H9 (cell line): Measurements from ENCODE around the gene SLC9A4. TPM values are rescaled to one million over a fixed set of nuclear protein-coding genes. Genes with fewer than 3 reads are reported as not detected.

ENCODE experiments used
- DNase-seq: peaks from one replicate; pipeline ENCODE4 v3.0.0-alpha.2; 2017
- H2AFZ ChIP-seq: one replicate; pipeline ENCODE4 v1.6.1; 2013; ENCODE audit warnings: mild to moderate bottlenecking, low read length, control low read depth, moderate library complexity
- H2AK5ac ChIP-seq: 2 replicates; pipeline ENCODE4 v1.6.1; 2013; ENCODE audit warnings: low read length, control low read depth, mixed read lengths; ENCODE audit not compliant: insufficient read length
- H2BK120ac ChIP-seq: one replicate; pipeline ENCODE4 v1.6.1; 2013; ENCODE audit warnings: low read depth, mild to moderate bottlenecking, low read length, control low read depth, inconsistent platforms; ENCODE audit not compliant: poor library complexity, severe bottlenecking
- H2BK12ac ChIP-seq: 2 replicates; pipeline ENCODE4 v1.6.1; 2013; ENCODE audit warnings: low read length, control low read depth, mixed read lengths, low read depth; ENCODE audit not compliant: insufficient read length
- H2BK15ac ChIP-seq: 2 replicates; pipeline ENCODE4 v1.6.1; 2013; ENCODE audit warnings: low read depth, low read length, control low read depth
- H2BK20ac ChIP-seq: one replicate; pipeline ENCODE4 v1.6.1; 2013; ENCODE audit warnings: low read depth, mild to moderate bottlenecking, low read length, control low read depth, inconsistent platforms; ENCODE audit not compliant: poor library complexity, severe bottlenecking
- H2BK5ac ChIP-seq: 2 replicates; pipeline ENCODE4 v1.6.1; 2013; ENCODE audit warnings: low read length, control low read depth, mixed read lengths; ENCODE audit not compliant: insufficient read length
- H3K14ac ChIP-seq: 2 replicates; pipeline ENCODE4 v1.6.1; 2013; ENCODE audit warnings: low read length, control low read depth; ENCODE audit not compliant: insufficient read depth
- H3K18ac ChIP-seq: 2 replicates; pipeline ENCODE4 v1.6.1; 2013; ENCODE audit warnings: low read depth, mild to moderate bottlenecking, mixed read lengths, low read length, control low read depth; ENCODE audit not compliant: insufficient read length
- H3K23ac ChIP-seq: 2 replicates; pipeline ENCODE4 v1.6.1; 2013; ENCODE audit warnings: low read length, control low read depth, mixed read lengths, low read depth; ENCODE audit not compliant: insufficient read length
- H3K23me2 ChIP-seq: 2 replicates; pipeline ENCODE4 v1.6.1; 2013; ENCODE audit warnings: low read depth, mild to moderate bottlenecking, mixed read lengths, low read length, control low read depth; ENCODE audit not compliant: insufficient read length, poor library complexity, severe bottlenecking
- H3K27ac ChIP-seq: 2 replicates; pipeline ENCODE4 v1.5.1; 2013; ENCODE audit warnings: low read length, control low read depth, mixed read lengths, low read depth; ENCODE audit not compliant: insufficient read length
- H3K27me3 ChIP-seq: 2 replicates; pipeline ENCODE4 v1.6.1; 2013; ENCODE audit warnings: low read length, control low read depth, inconsistent platforms; ENCODE audit not compliant: insufficient read depth
- H3K4ac ChIP-seq: 2 replicates; pipeline ENCODE4 v1.6.1; 2013; ENCODE audit warnings: low read depth, mild to moderate bottlenecking, control low read depth, inconsistent platforms, low read length, moderate library complexity
- H3K4me1 ChIP-seq: 2 replicates; pipeline ENCODE4 v1.6.1; 2013; ENCODE audit warnings: low read length, control low read depth, inconsistent platforms; ENCODE audit not compliant: insufficient read depth
- H3K4me2 ChIP-seq: 2 replicates; pipeline ENCODE4 v1.6.1; 2013; ENCODE audit warnings: low read length, control low read depth, mixed read lengths; ENCODE audit not compliant: insufficient read length, insufficient read depth
- H3K56ac ChIP-seq: 2 replicates; pipeline ENCODE4 v1.6.1; 2013; ENCODE audit warnings: low read depth, mild to moderate bottlenecking, mixed read lengths, low read length, control low read depth; ENCODE audit not compliant: insufficient read length
- H3K79me1 ChIP-seq: 2 replicates; pipeline ENCODE4 v1.6.1; 2013; ENCODE audit warnings: low read depth, mild to moderate bottlenecking, moderate library complexity, low read length, control low read depth, inconsistent platforms; ENCODE audit not compliant: insufficient read depth, poor library complexity, severe bottlenecking
- H3K79me2 ChIP-seq: 2 replicates; pipeline ENCODE4 v1.6.1; 2013; ENCODE audit warnings: low read length, control low read depth, inconsistent platforms; ENCODE audit not compliant: insufficient read depth
- H3K9ac ChIP-seq: 2 replicates; pipeline ENCODE4 v1.6.1; 2013; ENCODE audit warnings: low read length, control low read depth, mixed read lengths; ENCODE audit not compliant: insufficient read length; ENCODE audit errors: extremely low read depth
- H3K9me3 ChIP-seq: one replicate; pipeline ENCODE4 v1.6.1; 2013; ENCODE audit warnings: low read depth, low read length, inconsistent platforms; ENCODE audit not compliant: control insufficient read depth
- H3T11ph ChIP-seq: one replicate; pipeline ENCODE4 v1.6.1; 2013; ENCODE audit warnings: mild to moderate bottlenecking, low read length, control low read depth, inconsistent platforms
- H4K20me1 ChIP-seq: one replicate; pipeline ENCODE4 v1.6.1; 2013; ENCODE audit not compliant: control insufficient read depth, insufficient read length, insufficient read depth
- H4K5ac ChIP-seq: 2 replicates; pipeline ENCODE4 v1.6.1; 2013; ENCODE audit warnings: low read depth, mild to moderate bottlenecking, mixed read lengths, low read length, control low read depth; ENCODE audit not compliant: insufficient read length
- H4K8ac ChIP-seq: replicated peaks from 2 replicates; pipeline ENCODE4 v1.6.1; 2013; ENCODE audit warnings: low read length, control low read depth, mixed read lengths, low read depth; ENCODE audit not compliant: insufficient read length
- H4K91ac ChIP-seq: 2 replicates; pipeline ENCODE4 v1.6.1; 2013; ENCODE audit warnings: low read depth, mild to moderate bottlenecking, moderate library complexity, mixed read lengths, low read length, control low read depth; ENCODE audit not compliant: insufficient read length
- H3K27ac Mint-ChIP-seq, 3 experiments: 2 replicates in 2 of 3; 3 replicates in 1 of 3; pipeline ENCODE4 v1.8.0; 2020 to 2021; ENCODE audit warnings: mixed read lengths in 3 of 3, mild to moderate bottlenecking in 1 of 3, moderate library complexity in 1 of 3
- H3K27me3 Mint-ChIP-seq: 2 replicates; pipeline ENCODE4 v1.8.0; 2021; ENCODE audit warnings: low read depth, mild to moderate bottlenecking, moderate library complexity, mixed read lengths
- H3K36me3 Mint-ChIP-seq, 3 experiments: 2 replicates in 2 of 3; 3 replicates in 1 of 3; pipeline ENCODE4 v1.8.0; 2020 to 2021; ENCODE audit warnings: low read depth in 3 of 3, mixed read lengths in 3 of 3; ENCODE audit not compliant: insufficient read depth in 1 of 3
- H3K4me1 Mint-ChIP-seq, 2 experiments: 2 replicates each; pipeline ENCODE4 v1.8.0; 2020; ENCODE audit warnings: mixed read lengths in 2 of 2
- H3K4me3 Mint-ChIP-seq, 2 experiments: 2 replicates in 1 of 2; 3 replicates in 1 of 2; pipeline ENCODE4 v1.8.0; 2020 to 2021; ENCODE audit warnings: mild to moderate bottlenecking in 2 of 2, mixed read lengths in 2 of 2, moderate library complexity in 1 of 2
- H3K9me3 Mint-ChIP-seq, 2 experiments: 2 replicates in 1 of 2; 3 replicates in 1 of 2; pipeline ENCODE4 v1.8.0; 2020; ENCODE audit warnings: mild to moderate bottlenecking in 2 of 2, mixed read lengths in 2 of 2, moderate library complexity in 1 of 2
- CTCF ChIP-seq: fragments of 200-600 bp; sonication (generic); conservative IDR thresholded peaks from 3 replicates; pipeline ENCODE4 v1.8.0; 2021; ENCODE audit warnings: antibody characterized with exemption, mild to moderate bottlenecking
- WGBS: extraction: QIAGEN DNeasy Blood & Tissue Kit; methylation state at CpG from one replicate; pipeline ENCODE4 v1.1.7; 2013; ENCODE audit warnings: missing lambda C conversion rate, low lambda C conversion rate, mixed read lengths; ENCODE audit not compliant: insufficient read length; ENCODE audit errors: extremely low coverage; 5-methylcytosine and 5-hydroxymethylcytosine counted together
- total RNA-seq: library from RNA; stranded (reverse); gene quantifications from 2 replicates; pipeline ENCODE4 v1.2.1, GENCODE V29; 2021

The SLC9A4 gene
- total RNA-seq, 1 experiment from 2014 or later: not detected

GRCh38 chr2:102502576-102502975 lies 29.6 kb downstream of the SLC9A4 start:
- no CpG with 5 or more reads among the region's 8 CpGs for whole genome bisulfite sequencing
- no peak overlapping the region for H3K4ac ChIP-seq
- no peaks in the 10 kb centered on the region for H4K20me1 ChIP-seq
- no peak overlapping the region for H3K14ac ChIP-seq
- no peaks in the 10 kb centered on the region for H3K9me3 ChIP-seq
- no peak overlapping the region for H2BK20ac ChIP-seq
- no peaks in the 10 kb centered on the region for H3K79me2 ChIP-seq
- no peak overlapping the region for H2AFZ ChIP-seq
- H3K27ac ChIP-seq: no peak overlapping the region
- DNase-seq: no peak
- H2BK120ac ChIP-seq: no peak overlapping the region
- TF ChIP-seq CTCF: no peak
- H3K23me2 ChIP-seq: no peaks in the 10 kb centered on the region
- no peak overlapping the region for H4K91ac ChIP-seq
- H2BK12ac ChIP-seq: no peak overlapping the region
- H4K8ac ChIP-seq: no peak overlapping the region
- no peak overlapping the region for H2BK15ac ChIP-seq
- no peak overlapping the region for H3K4me2 ChIP-seq
- H3K9ac ChIP-seq: no peak overlapping the region
- H3K56ac ChIP-seq: no peak overlapping the region
- H3K27me3 Mint-ChIP-seq: no peaks in the 10 kb centered on the region; the same call in 1 of the 2 replicates
- H3K79me1 ChIP-seq: no peaks in the 10 kb centered on the region
- H3K36me3 Mint-ChIP-seq: no peaks in the 10 kb centered on the region
- no peak overlapping the region for H2BK5ac ChIP-seq
- no peaks in the 10 kb centered on the region for H3K4me1 ChIP-seq
- no peak overlapping the region for H2AK5ac ChIP-seq
- H3K27me3 ChIP-seq: no peaks in the 10 kb centered on the region
- no peak overlapping the region for H3T11ph ChIP-seq
- no peak overlapping the region for H3K27ac Mint-ChIP-seq
- H3K23ac ChIP-seq: no peak overlapping the region
- no peak overlapping the region for H3K18ac ChIP-seq
- no peaks in the 10 kb centered on the region; a peak in 1 of 4 replicates for H3K4me1 Mint-ChIP-seq
- H3K4me3 Mint-ChIP-seq: no peak overlapping the region
- no peak overlapping the region for H4K5ac ChIP-seq
- no peaks in the 10 kb centered on the region for H3K9me3 Mint-ChIP-seq
